ENCODE results near the gene NRG2.

NRG2 gene

GRCh38 chr5:140056880-140057279, 13.8 kb upstream of the NRG2 start:
- in situ Hi-C loops (cut with MboI; ENCODE audit: low pct_unique_long_range_greater_than_20kb, low sequenced_read_pairs, unreplicated experiment): no loop called here
- no peak for TF ChIP-seq CTCF (IDR thresholded peaks at IDR 0.05; ENCODE audit: extremely low read depth, insufficient read depth, missing control alignments)
- no peak for DNase-seq (ENCODE audit: low spot score)

GRCh38 chr5:140055152-140055551, 12.1 kb upstream of the NRG2 start:
- in situ Hi-C loops (cut with MboI; ENCODE audit: low pct_unique_long_range_greater_than_20kb, low sequenced_read_pairs, unreplicated experiment): no loop called here
- no peak for TF ChIP-seq CTCF (IDR thresholded peaks at IDR 0.05; ENCODE audit: extremely low read depth, insufficient read depth, missing control alignments)
- no peak for DNase-seq (ENCODE audit: low spot score)

DNA sequence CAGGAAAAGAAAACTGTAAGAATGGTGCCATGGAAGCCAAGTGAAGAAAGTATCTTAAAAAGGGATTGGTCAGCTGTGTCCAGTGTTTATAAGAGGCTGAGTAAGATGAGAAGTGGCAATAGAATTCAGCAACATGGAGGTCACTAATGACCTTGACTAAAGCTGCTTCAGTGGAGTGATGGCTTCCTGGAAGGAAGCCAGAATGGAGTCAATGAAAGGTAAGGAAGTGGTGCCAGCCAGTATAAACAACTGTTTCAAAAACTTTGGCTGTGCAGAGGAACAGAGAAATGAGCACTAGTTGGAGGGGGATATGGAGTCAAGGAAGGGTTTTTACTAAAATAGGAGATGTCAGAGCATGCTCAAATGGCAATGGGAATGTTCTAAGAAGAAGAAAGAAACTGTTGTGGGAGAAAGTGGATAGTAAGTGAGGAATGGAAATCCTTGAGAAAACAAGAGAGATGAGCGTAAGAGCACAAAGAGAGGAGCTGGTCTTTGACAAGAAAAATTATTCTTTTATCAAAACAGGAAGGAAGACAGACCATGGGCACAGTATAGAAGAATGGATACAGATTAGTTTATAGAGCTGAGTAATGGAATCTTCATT, 11.1 kb upstream of the NRG2 start:
- in situ Hi-C loops (cut with MboI; ENCODE audit: low pct_unique_long_range_greater_than_20kb, low sequenced_read_pairs, unreplicated experiment): no loop called here
- no peak for DNase-seq (ENCODE audit: low spot score)

DNA sequence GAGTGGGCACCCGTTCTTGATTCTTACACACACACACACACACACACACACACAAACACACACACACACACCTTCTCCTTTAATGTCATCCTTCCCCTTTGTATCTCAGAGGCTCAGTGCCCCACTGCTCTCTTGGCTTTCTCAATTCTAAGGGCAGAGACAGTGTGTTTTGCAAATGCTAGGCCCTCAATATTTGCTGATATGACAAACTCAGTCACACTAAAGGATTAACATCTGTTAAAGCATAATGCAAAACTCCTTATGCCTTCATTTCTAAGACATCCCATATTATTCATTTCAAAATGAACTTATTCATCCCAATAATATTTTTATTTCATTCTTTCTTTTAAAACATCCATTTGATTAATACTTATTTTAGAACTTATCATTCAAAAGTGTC, 8.9 kb upstream of the NRG2 start:
- in situ Hi-C loops (cut with MboI; ENCODE audit: low pct_unique_long_range_greater_than_20kb, low sequenced_read_pairs, unreplicated experiment): no loop called here
- no peak for DNase-seq (ENCODE audit: low spot score)
- TF ChIP-seq CTCF (IDR thresholded peaks at IDR 0.05; ENCODE audit: extremely low read depth, insufficient read depth, missing control alignments): no peak

More for the DNA sequence above, 11.1 kb upstream of the NRG2 start:
- no peak for TF ChIP-seq CTCF (IDR thresholded peaks at IDR 0.05; ENCODE audit: extremely low read depth, insufficient read depth, missing control alignments)

DNA sequence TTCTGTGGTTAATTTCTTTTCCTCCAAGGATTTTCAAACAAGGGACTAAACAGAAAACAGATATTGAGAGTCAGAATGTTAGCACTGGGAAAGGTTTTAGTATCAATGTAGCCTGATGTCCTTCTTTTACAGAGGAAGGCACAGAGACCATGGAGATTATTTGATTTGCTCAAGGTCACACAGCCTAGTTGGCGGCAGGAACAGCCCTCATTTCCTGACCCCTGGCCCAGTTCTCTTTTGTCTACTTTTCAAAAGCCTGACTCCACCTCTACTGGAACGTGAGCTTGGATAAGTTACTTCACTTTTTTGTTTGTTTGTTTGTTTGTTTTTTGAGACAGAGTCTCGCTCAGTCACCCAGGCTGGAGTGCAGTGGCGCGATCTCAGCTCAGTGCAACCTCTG, 6.6 kb upstream of the NRG2 start:
- no peak for DNase-seq (ENCODE audit: low spot score)
- in situ Hi-C loops (cut with MboI; ENCODE audit: low pct_unique_long_range_greater_than_20kb, low sequenced_read_pairs, unreplicated experiment): no loop called here
- TF ChIP-seq CTCF (IDR thresholded peaks at IDR 0.05; ENCODE audit: extremely low read depth, insufficient read depth, missing control alignments): no peak

DNA sequence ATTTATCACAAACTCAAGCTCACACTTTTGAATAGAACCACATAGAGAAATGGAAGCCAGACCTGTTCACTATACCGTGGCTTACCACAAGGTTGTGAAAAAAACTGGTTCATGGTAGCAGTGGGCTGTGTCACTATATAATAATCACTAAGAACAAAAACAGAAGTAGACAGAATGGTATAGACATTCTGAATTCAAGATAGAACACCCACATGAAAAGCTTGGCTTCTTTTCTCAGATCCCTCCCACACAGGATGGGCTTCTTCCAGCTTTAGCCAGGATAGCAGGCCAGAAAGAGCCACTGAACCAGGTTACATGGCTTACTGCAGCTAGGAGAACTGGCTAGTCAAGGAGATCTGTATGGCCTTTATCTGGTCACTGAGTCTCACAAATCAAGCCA, 6.1 kb upstream of the NRG2 start:
- in situ Hi-C loops (cut with MboI; ENCODE audit: low pct_unique_long_range_greater_than_20kb, low sequenced_read_pairs, unreplicated experiment): no loop called here
- DNase-seq (ENCODE audit: low spot score): no peak
- no peak for TF ChIP-seq CTCF (IDR thresholded peaks at IDR 0.05; ENCODE audit: extremely low read depth, insufficient read depth, missing control alignments)

DNA sequence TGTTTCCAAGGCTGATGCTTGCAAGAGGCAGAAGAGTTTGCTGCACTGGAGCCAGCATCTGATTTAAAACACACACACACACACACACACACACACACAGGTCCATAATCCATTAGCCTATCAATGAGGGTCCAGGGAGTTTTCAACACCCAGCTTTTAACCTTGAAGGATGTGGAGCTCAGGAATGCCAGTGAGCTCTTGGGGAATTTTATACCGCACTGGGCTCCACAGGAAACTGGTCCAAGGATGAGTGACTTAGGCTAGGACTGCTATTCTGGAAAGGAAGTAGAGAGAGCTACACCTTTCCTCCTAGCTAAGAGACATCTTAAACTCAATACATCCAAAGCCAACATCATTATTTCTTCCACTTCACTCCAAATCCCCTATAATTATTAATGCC, 942 bp upstream of the NRG2 start:
- DNase-seq (ENCODE audit: low spot score): no peak
- no peak for TF ChIP-seq CTCF (IDR thresholded peaks at IDR 0.05; ENCODE audit: extremely low read depth, insufficient read depth, missing control alignments)
- in situ Hi-C loops (cut with MboI; ENCODE audit: low pct_unique_long_range_greater_than_20kb, low sequenced_read_pairs, unreplicated experiment): no loop called here
